HepG2 (cell line): ENCODE measurements around the gene PIGC. TPM values are rescaled to one million over a fixed set of nuclear protein-coding genes. Genes with fewer than 3 reads are reported as not detected.

Experiments
- HDAC2 ChIP-seq: sonication (generic); formaldehyde crosslinking; IDR thresholded peaks from 2 replicates; pipeline ENCODE4 v1.4.0; 2020; ENCODE audit warnings: missing genetic modification reagents
- HES4 ChIP-seq: sonication (generic); formaldehyde crosslinking; IDR thresholded peaks from 2 replicates; pipeline ENCODE4 v1.9.0; 2021; ENCODE audit warnings: mild to moderate bottlenecking, missing genetic modification reagents, borderline replicate concordance
- JUNB ChIP-seq: sonication (generic); formaldehyde crosslinking; IDR thresholded peaks from 2 replicates; pipeline ENCODE4 v1.8.0; 2022; ENCODE audit warnings: missing genetic modification reagents, mild to moderate bottlenecking, borderline replicate concordance
- MED8 ChIP-seq: sonication (generic); formaldehyde crosslinking; IDR thresholded peaks from 2 replicates; pipeline ENCODE4 v1.8.1; 2023; ENCODE audit warnings: mild to moderate bottlenecking, missing genetic modification reagents; ENCODE audit not compliant: insufficient replicate concordance
- NR1H2 ChIP-seq: sonication (generic); formaldehyde crosslinking; IDR thresholded peaks from 2 replicates; pipeline ENCODE4 v1.8.1; 2022; ENCODE audit warnings: low read depth, missing genetic modification reagents, borderline replicate concordance
- NR2F2 ChIP-seq: IDR thresholded peaks from 2 replicates; pipeline ENCODE4 v1.6.1; 2012; ENCODE audit warnings: low read depth, inconsistent platforms, borderline replicate concordance
- RFX1 ChIP-seq: fragments of 450-650 bp; IDR thresholded peaks from 2 replicates; pipeline ENCODE4 v1.6.1; 2017
- RXRA ChIP-seq: sonication (generic); formaldehyde crosslinking; IDR thresholded peaks from 2 replicates; pipeline ENCODE4 v1.5.1; 2020; ENCODE audit warnings: missing genetic modification reagents
- SATB2 ChIP-seq: sonication (generic); formaldehyde crosslinking; IDR thresholded peaks from 2 replicates; pipeline ENCODE4 v1.5.0; 2020; ENCODE audit warnings: missing genetic modification reagents
- TAF15 ChIP-seq: fragments of 200-400 bp; formaldehyde crosslinking; IDR thresholded peaks from one replicate; pipeline ENCODE4 v1.6.1; 2018; ENCODE audit warnings: mild to moderate bottlenecking, low read depth, low read length; ENCODE audit not compliant: poor library complexity, severe bottlenecking
- TP53 ChIP-seq: sonication (generic); formaldehyde crosslinking; conservative IDR thresholded peaks from 2 replicates; pipeline ENCODE4 v1.4.0; 2020; ENCODE audit warnings: missing genetic modification reagents
- ZNF558 ChIP-seq: sonication (generic); formaldehyde crosslinking; IDR thresholded peaks from 2 replicates; pipeline ENCODE4 v1.9.0; 2022; ENCODE audit warnings: mild to moderate bottlenecking, missing genetic modification reagents, borderline replicate concordance
- ZNF605 ChIP-seq: sonication (generic); formaldehyde crosslinking; IDR thresholded peaks from 2 replicates; pipeline ENCODE4 v1.8.0; 2022; ENCODE audit warnings: mild to moderate bottlenecking, missing genetic modification reagents
- polyA plus RNA-seq, 8 experiments: library from polyadenylated mRNA; depleted of rRNA in 3 of 8; stranded (reverse) in 7 of 8; unstranded in 1 of 8; fragments of >200 nt; fragmentation: Illumina TruSeq in 4 of 8; extraction: Trizol in 4 of 8; gene quantifications; 2 replicates each; pipeline versions ENCODE4 v1.2.1 to v1.2.3, GENCODE V29; 2011 to 2016; ENCODE audit warnings: low read depth in 4 of 8, missing spikeins in 1 of 8, mixed read lengths in 1 of 8; ENCODE audit not compliant: insufficient read depth in 1 of 8
- total RNA-seq, 5 experiments: library from RNA; depleted of rRNA; stranded (reverse); fragments of >200 nt; fragmentation: Illumina TruSeq; extraction: Trizol; gene quantifications; 2 replicates each; pipeline ENCODE4 v1.2.3, GENCODE V29; 2016; ENCODE audit warnings: low read depth in 1 of 5
- TF ChIP-seq, protein P1 (sequence below): sonication (generic); formaldehyde crosslinking; IDR thresholded peaks from 2 replicates; pipeline ENCODE4 v1.4.0; 2020; ENCODE audit warnings: missing genetic modification reagents
- TF ChIP-seq, protein P2 (sequence below), 2 experiments: sonication (generic) in 1 of 2; formaldehyde crosslinking in 1 of 2; IDR thresholded peaks; 2 replicates each; pipeline versions ENCODE4 v1.4.0 to v1.6.1; 2016 to 2020; ENCODE audit warnings: borderline replicate concordance in 1 of 2, low read depth in 1 of 2, mild to moderate bottlenecking in 1 of 2, missing genetic modification reagents in 1 of 2
- TF ChIP-seq, protein P3 (sequence below): sonication (generic); formaldehyde crosslinking; IDR thresholded peaks from 2 replicates; pipeline ENCODE4 v1.5.1; 2020; ENCODE audit warnings: mild to moderate bottlenecking, missing genetic modification reagents, borderline replicate concordance

Gene PIGC
- total and polyA plus RNA-seq, 2 of the 13 experiments (the other 11 are each of a cell fraction or from before 2014, with no cell fraction given), result 26.7 to 29.5 TPM

DNA sequence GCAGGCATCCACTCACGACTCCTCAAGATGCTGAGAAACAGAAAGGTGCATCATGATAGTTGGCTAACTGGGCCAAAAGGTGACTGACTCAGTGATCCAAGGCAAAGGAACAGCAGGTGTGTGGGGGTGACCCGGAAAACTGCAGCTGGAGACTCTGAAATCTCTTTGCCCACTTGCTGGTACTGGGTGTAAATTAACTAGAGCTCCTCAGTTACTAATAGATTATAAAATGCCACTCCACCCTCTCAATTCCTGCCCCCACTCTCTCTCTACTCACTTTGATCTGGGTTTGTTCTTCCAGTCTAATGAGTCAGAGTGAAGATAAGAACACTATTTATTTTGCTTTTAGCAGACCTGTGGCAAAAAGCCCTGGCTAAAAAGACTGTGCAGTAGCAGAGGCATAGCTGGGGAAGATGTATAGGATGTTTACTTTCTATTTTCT, 7.2 kb upstream of the PIGC start (continued):
- TF ChIP-seq, protein P1, sequence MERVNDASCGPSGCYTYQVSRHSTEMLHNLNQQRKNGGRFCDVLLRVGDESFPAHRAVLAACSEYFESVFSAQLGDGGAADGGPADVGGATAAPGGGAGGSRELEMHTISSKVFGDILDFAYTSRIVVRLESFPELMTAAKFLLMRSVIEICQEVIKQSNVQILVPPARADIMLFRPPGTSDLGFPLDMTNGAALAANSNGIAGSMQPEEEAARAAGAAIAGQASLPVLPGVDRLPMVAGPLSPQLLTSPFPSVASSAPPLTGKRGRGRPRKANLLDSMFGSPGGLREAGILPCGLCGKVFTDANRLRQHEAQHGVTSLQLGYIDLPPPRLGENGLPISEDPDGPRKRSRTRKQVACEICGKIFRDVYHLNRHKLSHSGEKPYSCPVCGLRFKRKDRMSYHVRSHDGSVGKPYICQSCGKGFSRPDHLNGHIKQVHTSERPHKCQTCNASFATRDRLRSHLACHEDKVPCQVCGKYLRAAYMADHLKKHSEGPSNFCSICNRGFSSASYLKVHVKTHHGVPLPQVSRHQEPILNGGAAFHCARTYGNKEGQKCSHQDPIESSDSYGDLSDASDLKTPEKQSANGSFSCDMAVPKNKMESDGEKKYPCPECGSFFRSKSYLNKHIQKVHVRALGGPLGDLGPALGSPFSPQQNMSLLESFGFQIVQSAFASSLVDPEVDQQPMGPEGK, result peak; percentile 65
- TF ChIP-seq RFX1 (no peak), ZNF558 (CRISPR knock-in tag) (no peak), HES4 (CRISPR knock-in tag) (no peak), NR1H2 (CRISPR knock-in tag) (no peak), ZNF605 (CRISPR knock-in tag) (no peak), NR2F2 (0 out of 2 replicates have a peak, but pooled peaks have one; percentile 50), MED8 (CRISPR knock-in tag) (no peak), TAF15 (no peak), JUNB (peak; percentile 12; the same call in 1 of the 2 replicates), TP53 (CRISPR knock-in tag) (no peak), RXRA (no peak), SATB2 (CRISPR knock-in tag) (no peak), HDAC2 (CRISPR knock-in tag) (peak; percentile 11; the same call in 1 of the 2 replicates)
- TF ChIP-seq, protein P2, sequence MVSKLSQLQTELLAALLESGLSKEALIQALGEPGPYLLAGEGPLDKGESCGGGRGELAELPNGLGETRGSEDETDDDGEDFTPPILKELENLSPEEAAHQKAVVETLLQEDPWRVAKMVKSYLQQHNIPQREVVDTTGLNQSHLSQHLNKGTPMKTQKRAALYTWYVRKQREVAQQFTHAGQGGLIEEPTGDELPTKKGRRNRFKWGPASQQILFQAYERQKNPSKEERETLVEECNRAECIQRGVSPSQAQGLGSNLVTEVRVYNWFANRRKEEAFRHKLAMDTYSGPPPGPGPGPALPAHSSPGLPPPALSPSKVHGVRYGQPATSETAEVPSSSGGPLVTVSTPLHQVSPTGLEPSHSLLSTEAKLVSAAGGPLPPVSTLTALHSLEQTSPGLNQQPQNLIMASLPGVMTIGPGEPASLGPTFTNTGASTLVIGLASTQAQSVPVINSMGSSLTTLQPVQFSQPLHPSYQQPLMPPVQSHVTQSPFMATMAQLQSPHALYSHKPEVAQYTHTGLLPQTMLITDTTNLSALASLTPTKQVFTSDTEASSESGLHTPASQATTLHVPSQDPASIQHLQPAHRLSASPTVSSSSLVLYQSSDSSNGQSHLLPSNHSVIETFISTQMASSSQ (IDR thresholded peaks at IDR 0.05; ENCODE audit: low read depth), result peak; percentile 54; the same call in 1 of the 2 replicates
- TF ChIP-seq, protein P2 (CRISPR knock-in tag; IDR thresholded peaks at IDR 0.05; ENCODE audit: borderline replicate concordance), result no peak
- TF ChIP-seq, protein P3, sequence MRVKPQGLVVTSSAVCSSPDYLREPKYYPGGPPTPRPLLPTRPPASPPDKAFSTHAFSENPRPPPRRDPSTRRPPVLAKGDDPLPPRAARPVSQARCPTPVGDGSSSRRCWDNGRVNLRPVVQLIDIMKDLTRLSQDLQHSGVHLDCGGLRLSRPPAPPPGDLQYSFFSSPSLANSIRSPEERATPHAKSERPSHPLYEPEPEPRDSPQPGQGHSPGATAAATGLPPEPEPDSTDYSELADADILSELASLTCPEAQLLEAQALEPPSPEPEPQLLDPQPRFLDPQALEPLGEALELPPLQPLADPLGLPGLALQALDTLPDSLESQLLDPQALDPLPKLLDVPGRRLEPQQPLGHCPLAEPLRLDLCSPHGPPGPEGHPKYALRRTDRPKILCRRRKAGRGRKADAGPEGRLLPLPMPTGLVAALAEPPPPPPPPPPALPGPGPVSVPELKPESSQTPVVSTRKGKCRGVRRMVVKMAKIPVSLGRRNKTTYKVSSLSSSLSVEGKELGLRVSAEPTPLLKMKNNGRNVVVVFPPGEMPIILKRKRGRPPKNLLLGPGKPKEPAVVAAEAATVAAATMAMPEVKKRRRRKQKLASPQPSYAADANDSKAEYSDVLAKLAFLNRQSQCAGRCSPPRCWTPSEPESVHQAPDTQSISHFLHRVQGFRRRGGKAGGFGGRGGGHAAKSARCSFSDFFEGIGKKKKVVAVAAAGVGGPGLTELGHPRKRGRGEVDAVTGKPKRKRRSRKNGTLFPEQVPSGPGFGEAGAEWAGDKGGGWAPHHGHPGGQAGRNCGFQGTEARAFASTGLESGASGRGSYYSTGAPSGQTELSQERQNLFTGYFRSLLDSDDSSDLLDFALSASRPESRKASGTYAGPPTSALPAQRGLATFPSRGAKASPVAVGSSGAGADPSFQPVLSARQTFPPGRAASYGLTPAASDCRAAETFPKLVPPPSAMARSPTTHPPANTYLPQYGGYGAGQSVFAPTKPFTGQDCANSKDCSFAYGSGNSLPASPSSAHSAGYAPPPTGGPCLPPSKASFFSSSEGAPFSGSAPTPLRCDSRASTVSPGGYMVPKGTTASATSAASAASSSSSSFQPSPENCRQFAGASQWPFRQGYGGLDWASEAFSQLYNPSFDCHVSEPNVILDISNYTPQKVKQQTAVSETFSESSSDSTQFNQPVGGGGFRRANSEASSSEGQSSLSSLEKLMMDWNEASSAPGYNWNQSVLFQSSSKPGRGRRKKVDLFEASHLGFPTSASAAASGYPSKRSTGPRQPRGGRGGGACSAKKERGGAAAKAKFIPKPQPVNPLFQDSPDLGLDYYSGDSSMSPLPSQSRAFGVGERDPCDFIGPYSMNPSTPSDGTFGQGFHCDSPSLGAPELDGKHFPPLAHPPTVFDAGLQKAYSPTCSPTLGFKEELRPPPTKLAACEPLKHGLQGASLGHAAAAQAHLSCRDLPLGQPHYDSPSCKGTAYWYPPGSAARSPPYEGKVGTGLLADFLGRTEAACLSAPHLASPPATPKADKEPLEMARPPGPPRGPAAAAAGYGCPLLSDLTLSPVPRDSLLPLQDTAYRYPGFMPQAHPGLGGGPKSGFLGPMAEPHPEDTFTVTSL, result peak; percentile 80; the same call in 1 of the 2 replicates
